ENCODE data around the gene LRBA. TPM values are rescaled to one million over a fixed set of nuclear protein-coding genes. Genes with fewer than 3 reads are reported as not detected.

LRBA gene
- total and polyA plus RNA-seq, 9 donors = 20.7 to 30.5 (median 27.7) TPM

GRCh38 chr4:150253965-150254630, 761.0 kb downstream of the LRBA start:
- WGBS (ENCODE audit: insufficient coverage) = 91% methylated on average over 14 of the region's 18 CpGs

GRCh38 chr4:150253416-150253815, 761.7 kb downstream of the LRBA start:
- WGBS (ENCODE audit: insufficient coverage) = 93% methylated on average over 9 of the region's 11 CpGs
- Histone ChIP-seq H3K4me3 (ENCODE audit: low read length) (no peak overlapping the region), H3K4me1 (ENCODE audit: control insufficient read depth, insufficient read depth, low read length) (no peaks in the 10 kb centered on the region), H3K27ac (ENCODE audit: low read length) (no peak overlapping the region), H3K36me3 (ENCODE audit: control insufficient read depth, insufficient read depth, low read length) (peaks cover 20% of the 10 kb centered on the region), H3K27me3 (ENCODE audit: control insufficient read depth, insufficient read depth, low read length) (no peaks in the 10 kb centered on the region), H3K9me3 (replicated peaks; ENCODE audit: control insufficient read depth, low read depth, low read length) (no peaks in the 10 kb centered on the region)
- no peak for DNase-seq

More at GRCh38 chr4:150253965-150254630, 761.0 kb downstream of the LRBA start:
- Histone ChIP-seq H3K4me1 (ENCODE audit: control insufficient read depth, insufficient read depth, low read length) (no peaks in the 10 kb centered on the region), H3K27ac (ENCODE audit: low read length) (no peak overlapping the region), H3K4me3 (ENCODE audit: low read length) (no peak overlapping the region), H3K9me3 (replicated peaks; ENCODE audit: control insufficient read depth, low read depth, low read length) (no peaks in the 10 kb centered on the region), H3K36me3 (ENCODE audit: control insufficient read depth, insufficient read depth, low read length) (peaks cover 17% of the 10 kb centered on the region), H3K27me3 (ENCODE audit: control insufficient read depth, insufficient read depth, low read length) (no peaks in the 10 kb centered on the region)
- no peak for DNase-seq

- Histone ChIP-seq H3K4me1 (ENCODE audit: control insufficient read depth, insufficient read depth, low read length) (no peaks in the 10 kb centered on the region), H3K9me3 (replicated peaks; ENCODE audit: control insufficient read depth, low read depth, low read length) (no peaks in the 10 kb centered on the region), H3K36me3 (ENCODE audit: control insufficient read depth, insufficient read depth, low read length) (peaks cover 24% of the 10 kb centered on the region), H3K27ac (ENCODE audit: low read length) (no peak overlapping the region), H3K27me3 (ENCODE audit: control insufficient read depth, insufficient read depth, low read length) (no peaks in the 10 kb centered on the region), H3K4me3 (ENCODE audit: low read length) (no peak overlapping the region)
- 80% methylated on average over 1 of the region's 7 CpGs for WGBS (ENCODE audit: insufficient coverage)
- no peak for DNase-seq
Observed at GRCh38 chr4:150252741-150253140, 762.3 kb downstream of the LRBA start.

GRCh38 chr4:150252306-150252705, 762.8 kb downstream of the LRBA start:
- DNase-seq = no peak
- H3K27ac ChIP-seq (ENCODE audit: low read length) = no peak overlapping the region
- H3K4me3 ChIP-seq (ENCODE audit: low read length) = no peak overlapping the region
- H3K27me3 ChIP-seq (ENCODE audit: control insufficient read depth, insufficient read depth, low read length) = no peaks in the 10 kb centered on the region
- H3K9me3 ChIP-seq (replicated peaks; ENCODE audit: control insufficient read depth, low read depth, low read length) = no peaks in the 10 kb centered on the region
- H3K4me1 ChIP-seq (ENCODE audit: control insufficient read depth, insufficient read depth, low read length) = no peaks in the 10 kb centered on the region
- WGBS (ENCODE audit: insufficient coverage) = 100% methylated on average over 1 of the region's 6 CpGs
- peaks cover 24% of the 10 kb centered on the region for H3K36me3 ChIP-seq (ENCODE audit: control insufficient read depth, insufficient read depth, low read length)

GRCh38 chr4:150251752-150252190, 763.3 kb downstream of the LRBA start:
- Histone ChIP-seq H3K27me3 (ENCODE audit: control insufficient read depth, insufficient read depth, low read length) (no peaks in the 10 kb centered on the region), H3K4me1 (ENCODE audit: control insufficient read depth, insufficient read depth, low read length) (no peaks in the 10 kb centered on the region), H3K9me3 (replicated peaks; ENCODE audit: control insufficient read depth, low read depth, low read length) (no peaks in the 10 kb centered on the region), H3K27ac (ENCODE audit: low read length) (no peak overlapping the region), H3K4me3 (ENCODE audit: low read length) (no peak overlapping the region), H3K36me3 (ENCODE audit: control insufficient read depth, insufficient read depth, low read length) (peaks cover 24% of the 10 kb centered on the region)
- DNase-seq = no peak
- WGBS (ENCODE audit: insufficient coverage) = 67% methylated on average over 7 of the region's 7 CpGs

- Histone ChIP-seq H3K27me3 (ENCODE audit: control insufficient read depth, insufficient read depth, low read length) (no peaks in the 10 kb centered on the region), H3K36me3 (ENCODE audit: control insufficient read depth, insufficient read depth, low read length) (peaks cover 21% of the 10 kb centered on the region), H3K9me3 (replicated peaks; ENCODE audit: control insufficient read depth, low read depth, low read length) (no peaks in the 10 kb centered on the region), H3K4me3 (ENCODE audit: low read length) (no peak overlapping the region), H3K4me1 (ENCODE audit: control insufficient read depth, insufficient read depth, low read length) (no peaks in the 10 kb centered on the region), H3K27ac (ENCODE audit: low read length) (no peak overlapping the region)
- WGBS (ENCODE audit: insufficient coverage) = 80% methylated on average over 1 of the region's 4 CpGs
- no peak for DNase-seq
Observed at GRCh38 chr4:150250998-150251651, 764.0 kb downstream of the LRBA start.

- Histone ChIP-seq H3K27ac (ENCODE audit: low read length) (no peak overlapping the region), H3K36me3 (ENCODE audit: control insufficient read depth, insufficient read depth, low read length) (peaks cover 21% of the 10 kb centered on the region), H3K27me3 (ENCODE audit: control insufficient read depth, insufficient read depth, low read length) (no peaks in the 10 kb centered on the region), H3K9me3 (replicated peaks; ENCODE audit: control insufficient read depth, low read depth, low read length) (no peaks in the 10 kb centered on the region), H3K4me1 (ENCODE audit: control insufficient read depth, insufficient read depth, low read length) (no peaks in the 10 kb centered on the region), H3K4me3 (ENCODE audit: low read length) (no peak overlapping the region)
- no peak for DNase-seq
- WGBS (ENCODE audit: insufficient coverage) = 78% methylated on average over 4 of the region's 9 CpGs
Observed at GRCh38 chr4:150250293-150250997, 764.6 kb downstream of the LRBA start.

GRCh38 chr4:150248181-150248580, 766.9 kb downstream of the LRBA start:
- H3K9me3 ChIP-seq (replicated peaks; ENCODE audit: control insufficient read depth, low read depth, low read length) = no peaks in the 10 kb centered on the region
- H3K27me3 ChIP-seq (ENCODE audit: control insufficient read depth, insufficient read depth, low read length) = no peaks in the 10 kb centered on the region
- no peaks in the 10 kb centered on the region for H3K4me1 ChIP-seq (ENCODE audit: control insufficient read depth, insufficient read depth, low read length)
- no peak overlapping the region for H3K27ac ChIP-seq (ENCODE audit: low read length)
- no peak overlapping the region for H3K4me3 ChIP-seq (ENCODE audit: low read length)
- 80% methylated on average over 4 of the region's 4 CpGs for WGBS (ENCODE audit: insufficient coverage)
- peaks cover 7% of the 10 kb centered on the region for H3K36me3 ChIP-seq (ENCODE audit: control insufficient read depth, insufficient read depth, low read length)
- no peak for DNase-seq

- DNase-seq = no peak
- Histone ChIP-seq H3K27ac (ENCODE audit: low read length) (no peak overlapping the region), H3K36me3 (ENCODE audit: control insufficient read depth, insufficient read depth, low read length) (peaks cover 7% of the 10 kb centered on the region), H3K9me3 (replicated peaks; ENCODE audit: control insufficient read depth, low read depth, low read length) (no peaks in the 10 kb centered on the region), H3K4me1 (ENCODE audit: control insufficient read depth, insufficient read depth, low read length) (no peaks in the 10 kb centered on the region), H3K4me3 (ENCODE audit: low read length) (no peak overlapping the region), H3K27me3 (ENCODE audit: control insufficient read depth, insufficient read depth, low read length) (no peaks in the 10 kb centered on the region)
- WGBS (ENCODE audit: insufficient coverage) = 74% methylated on average over 4 of the region's 7 CpGs
Observed at GRCh38 chr4:150247184-150247583, 767.9 kb downstream of the LRBA start.

- no peak for DNase-seq
- H3K9me3 ChIP-seq (replicated peaks; ENCODE audit: control insufficient read depth, low read depth, low read length) = no peaks in the 10 kb centered on the region
- no peaks in the 10 kb centered on the region for H3K4me1 ChIP-seq (ENCODE audit: control insufficient read depth, insufficient read depth, low read length)
- H3K27me3 ChIP-seq (ENCODE audit: control insufficient read depth, insufficient read depth, low read length) = no peaks in the 10 kb centered on the region
- WGBS (ENCODE audit: insufficient coverage) = 100% methylated on average over 1 of the region's 3 CpGs
- peaks cover 7% of the 10 kb centered on the region for H3K36me3 ChIP-seq (ENCODE audit: control insufficient read depth, insufficient read depth, low read length)
- H3K4me3 ChIP-seq (ENCODE audit: low read length) = no peak overlapping the region
- no peak overlapping the region for H3K27ac ChIP-seq (ENCODE audit: low read length)
Observed at GRCh38 chr4:150244600-150244999, 770.5 kb downstream of the LRBA start.

All from muscle of leg (tissue), 11 donors.